HG03196 (cell line): ENCODE measurements around the gene NR2C2.

ENCODE experiments used
- ATAC-seq: cut with Tn5 transposase; IDR thresholded peaks from one replicate; pipeline ENCODE4 v1.9.1; 2021; ENCODE audit not compliant: unreplicated experiment

The NR2C2 gene

GRCh38 chr3:15097891-15098290 lies 150.5 kb downstream of the NR2C2 start:
- ATAC-seq = no peak
